Fibroblast of skin of left biceps (primary cell): Measurements from ENCODE around the gene STPG1.
"Not testable (repeated sequence)": the region's sequence is repeated elsewhere in the genome, so short reads cannot be mapped to it uniquely, and the experiment has no call there.

ENCODE experiments used
- DNase-seq, 2 experiments: peaks; one replicate each; pipeline ENCODE4 v3.0.0-alpha.2; 2013; ENCODE audit warnings: low read depth in 2 of 2

The STPG1 gene, protein sequence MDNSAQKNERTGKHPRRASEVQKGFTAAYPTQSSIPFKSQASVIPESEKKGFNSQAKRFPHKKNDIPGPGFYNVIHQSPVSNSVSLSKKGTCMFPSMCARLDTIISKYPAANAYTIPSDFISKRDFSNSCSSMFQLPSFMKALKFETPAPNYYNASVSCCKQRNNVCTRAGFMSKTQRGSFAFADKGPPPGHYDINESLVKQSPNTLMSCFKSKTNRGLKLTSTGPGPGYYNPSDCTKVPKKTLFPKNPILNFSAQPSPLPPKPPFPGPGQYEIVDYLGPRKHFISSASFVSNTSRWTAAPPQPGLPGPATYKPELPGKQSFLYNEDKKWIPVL

DNA sequence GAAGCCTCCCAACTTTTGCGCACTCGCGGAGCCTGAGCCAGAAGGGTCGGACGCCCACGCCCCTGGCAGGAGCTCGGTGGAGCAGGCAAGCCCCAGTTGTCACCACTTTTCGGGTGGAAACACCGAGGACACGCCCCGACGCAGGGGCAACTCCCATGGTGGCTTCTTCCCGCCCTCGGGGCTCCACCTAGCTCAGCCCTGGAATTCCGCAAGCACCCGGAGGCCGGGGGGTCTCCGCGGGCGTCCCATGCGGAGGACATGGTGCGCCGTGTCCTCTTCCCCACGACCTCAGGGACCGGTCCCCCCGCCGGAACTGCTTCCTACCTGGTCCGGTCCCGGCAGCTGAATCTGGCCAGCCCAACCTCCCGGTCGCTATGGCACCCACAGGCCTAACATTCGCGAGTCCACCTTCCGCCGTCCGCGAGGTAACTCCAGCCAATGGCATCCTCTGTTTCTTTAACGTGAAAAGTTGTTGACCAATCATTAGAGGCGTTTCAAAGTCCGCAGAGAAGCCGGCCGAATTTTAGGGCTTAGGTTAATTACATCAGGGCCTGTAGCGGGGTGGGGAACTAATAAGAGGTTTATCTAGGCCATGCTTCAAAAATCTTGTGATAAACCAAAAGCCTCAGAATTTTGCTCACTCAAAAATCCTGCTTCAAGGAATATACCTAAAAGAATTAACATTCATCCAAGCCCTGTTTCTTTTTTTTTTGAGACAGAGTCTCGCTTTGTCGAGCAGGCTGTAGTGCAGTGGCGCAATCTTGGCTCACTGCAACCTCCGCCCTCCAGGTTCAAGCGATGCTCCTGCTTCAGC is at the start of gene STPG1:
TSS of gene STPG1 (minus strand) at position 433 of the 814 bp plus-strand sequence. CDS start 12,394 bp downstream, outside the sequence.
- peak; percentile 47 to 53 for DNase-seq

- DNase-seq = peak in 1 of 2 experiments; percentile 11
Measured at GRCh38 chr1:24462128-24462527, 48.5 kb upstream of the STPG1 start.

- DNase-seq = no peak
Measured at GRCh38 chr1:24459551-24460266, 46.1 kb upstream of the STPG1 start.

DNA sequence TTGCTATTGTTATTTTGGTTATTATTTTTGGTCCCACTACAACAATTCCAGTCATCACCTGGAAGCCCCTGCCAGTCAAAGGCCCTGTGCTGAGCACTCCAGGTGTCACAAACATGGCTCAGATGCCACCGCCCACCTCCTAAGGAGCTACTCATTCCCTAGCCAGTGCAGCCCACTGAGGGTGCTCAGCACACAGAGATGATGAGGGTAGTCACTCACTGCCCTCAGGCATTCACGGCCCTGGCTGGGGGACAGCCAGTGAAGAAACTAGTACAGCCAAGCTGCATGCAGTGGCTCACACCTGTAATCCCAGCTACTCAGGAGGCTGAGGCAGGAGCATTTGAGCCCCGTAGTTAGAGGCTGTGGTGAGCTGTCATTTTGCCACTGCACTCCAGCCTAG is 44.3 kb upstream of the STPG1 start:
- no peak for DNase-seq

- no peak for DNase-seq
Measured at GRCh38 chr1:24455272-24455671, 41.7 kb upstream of the STPG1 start.

DNA sequence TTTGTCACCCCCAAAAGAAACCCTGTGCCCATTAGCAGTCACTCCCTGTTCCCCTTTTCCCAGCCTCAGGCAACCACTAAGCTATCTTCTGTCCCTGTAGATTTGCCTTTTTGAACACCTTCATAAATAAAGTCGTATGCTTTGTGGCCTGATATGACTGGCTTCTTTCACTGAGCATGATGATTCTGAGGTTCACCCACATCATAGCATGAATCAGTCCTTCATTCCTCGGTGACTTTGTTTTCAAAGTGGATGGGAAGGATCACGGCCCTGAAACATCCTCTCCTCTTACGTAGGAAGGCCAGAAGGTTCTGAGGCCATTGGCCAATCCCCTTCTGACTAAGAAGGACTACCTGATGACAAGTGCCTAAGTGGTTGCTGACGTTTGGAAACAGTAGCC is 41.1 kb upstream of the STPG1 start:
- DNase-seq = no peak

DNA sequence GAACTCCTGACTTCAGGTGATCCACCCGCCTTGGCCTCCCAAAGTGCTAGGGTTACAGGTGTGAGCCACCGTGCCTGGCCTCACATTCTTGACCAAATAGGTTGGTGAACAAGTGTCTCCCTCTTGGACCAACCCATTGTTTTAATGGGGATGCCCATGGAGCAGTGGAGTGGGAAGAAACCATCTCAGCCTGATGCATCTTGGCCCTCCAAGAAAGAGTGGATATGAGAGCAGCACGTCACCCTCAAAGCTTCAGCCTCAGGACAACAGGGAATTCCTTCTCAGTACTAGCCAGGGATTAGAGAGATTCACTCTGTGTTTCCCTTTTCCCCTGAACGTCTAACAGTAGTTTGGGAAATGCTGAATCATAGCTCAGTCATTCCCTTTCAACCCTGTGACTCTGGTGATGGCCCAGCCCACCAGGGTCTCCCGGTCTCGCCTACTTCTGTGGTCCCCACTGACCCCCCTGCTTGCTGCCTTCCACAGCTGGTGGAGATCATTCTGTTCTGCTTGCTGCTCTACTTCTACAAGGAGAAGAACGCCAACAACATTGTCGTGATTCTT is 39.4 kb upstream of the STPG1 start:
- DNase-seq = no peak

DNA sequence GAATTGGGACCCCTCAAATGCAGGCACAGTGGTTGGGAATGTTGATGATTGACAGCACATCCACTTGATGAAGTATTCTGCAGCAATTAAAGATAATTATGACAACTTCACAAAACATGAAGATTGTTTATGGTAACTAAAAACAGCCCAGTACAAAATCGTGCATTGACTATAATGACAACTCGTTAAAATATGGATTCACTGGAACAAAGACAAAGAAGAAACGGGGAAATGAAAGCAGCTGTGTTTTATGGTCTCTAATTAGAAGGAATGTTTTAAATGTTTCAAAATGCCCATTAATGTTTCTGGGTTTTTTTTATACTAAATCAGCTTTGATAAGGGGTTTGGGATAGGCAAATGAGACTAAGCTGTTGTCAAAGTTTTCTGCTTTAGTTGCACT is 38.2 kb upstream of the STPG1 start:
- no peak for DNase-seq

- no peak for DNase-seq
Measured at GRCh38 chr1:24450857-24451397, 37.3 kb upstream of the STPG1 start.

GRCh38 chr1:24450316-24450715 is 36.7 kb upstream of the STPG1 start:
- DNase-seq = no peak

DNA sequence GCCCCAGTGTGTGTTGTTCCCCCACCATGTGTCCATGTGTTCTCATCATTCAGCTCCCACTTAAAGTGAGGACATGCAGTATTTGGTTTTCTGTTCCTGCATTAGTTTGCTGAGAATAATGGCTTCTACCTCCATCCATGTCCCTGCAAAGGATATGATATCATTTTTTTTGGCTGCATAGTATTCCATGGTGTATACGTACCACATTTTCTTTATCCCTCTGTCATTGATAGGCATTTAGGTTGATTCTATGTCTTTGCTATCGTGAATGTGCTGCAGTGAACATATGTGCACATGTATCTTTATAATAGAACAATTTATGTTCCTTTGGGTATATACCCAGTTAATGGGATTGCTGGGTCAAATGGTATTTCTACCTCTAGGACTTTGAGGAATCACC is 32.9 kb upstream of the STPG1 start:
- not testable (repeated sequence) for DNase-seq

DNA sequence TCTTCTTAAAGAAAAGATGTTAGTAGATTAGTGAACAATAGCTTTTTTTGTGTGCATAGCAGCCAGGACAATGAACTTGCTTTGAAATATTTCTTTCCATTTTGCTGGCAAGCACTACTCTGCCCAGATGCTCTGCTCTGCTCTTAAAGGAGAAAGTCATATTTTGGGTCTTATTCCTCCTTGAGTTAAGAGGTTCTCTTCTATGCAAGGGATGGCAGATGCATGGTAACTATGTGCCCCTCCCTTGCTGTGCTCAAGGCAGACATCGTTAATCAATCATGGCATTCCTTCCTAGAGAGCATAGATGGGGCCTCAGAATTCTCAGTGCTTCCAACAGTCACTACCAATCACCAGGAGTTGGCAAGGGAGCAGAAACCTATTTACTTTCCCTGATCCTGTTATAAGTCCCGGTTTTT is 29.7 kb upstream of the STPG1 start:
- no peak for DNase-seq

DNA sequence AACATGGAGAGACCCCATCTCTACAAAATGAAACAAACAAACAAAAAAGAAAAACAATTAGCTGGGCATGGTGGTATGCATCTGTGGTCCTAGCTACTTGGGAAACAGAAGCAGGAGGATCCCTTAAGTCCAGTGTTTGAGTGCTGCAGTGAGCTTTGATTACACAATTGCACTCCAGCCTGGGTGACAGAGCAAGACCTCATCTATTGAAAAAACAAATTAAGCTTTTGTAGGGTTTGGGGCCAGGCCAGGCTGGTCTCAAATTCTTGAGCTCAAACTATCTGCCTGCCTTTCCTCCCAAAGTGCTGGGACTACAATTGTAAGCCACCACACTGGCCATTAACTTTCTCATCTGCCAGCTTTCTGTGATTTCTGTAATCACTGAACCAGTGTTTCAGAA is 29.2 kb upstream of the STPG1 start:
- no peak for DNase-seq

GRCh38 chr1:24441996-24442668 is 28.6 kb upstream of the STPG1 start:
- no peak for DNase-seq

GRCh38 chr1:24441480-24441879 is 27.9 kb upstream of the STPG1 start:
- no peak for DNase-seq

- DNase-seq = no peak
Measured at GRCh38 chr1:24440436-24440835, 26.9 kb upstream of the STPG1 start.

DNA sequence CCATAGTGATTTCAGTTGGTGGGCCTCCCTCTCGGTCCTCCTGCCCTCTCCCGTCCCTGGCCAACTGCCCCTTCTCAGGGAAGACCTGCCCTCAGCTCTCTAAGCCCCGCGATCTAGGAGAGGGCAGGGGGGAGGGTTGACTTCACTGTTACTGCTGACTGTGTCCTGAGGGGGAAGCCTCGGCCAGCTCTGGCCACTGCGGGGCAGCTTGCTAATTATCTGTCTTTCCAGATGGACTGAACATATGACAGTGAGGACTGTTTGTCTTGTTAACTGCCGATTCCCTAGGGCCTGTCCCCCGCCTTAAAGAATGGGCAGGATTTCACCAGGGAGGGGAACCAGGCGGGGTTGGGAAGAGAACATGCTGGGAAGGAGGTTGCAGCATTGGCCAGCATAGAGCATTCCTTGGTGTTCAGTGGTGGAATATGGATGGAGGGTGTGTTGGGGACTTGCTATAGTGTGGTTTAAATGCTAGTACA is 24.9 kb upstream of the STPG1 start:
- DNase-seq = no peak

DNA sequence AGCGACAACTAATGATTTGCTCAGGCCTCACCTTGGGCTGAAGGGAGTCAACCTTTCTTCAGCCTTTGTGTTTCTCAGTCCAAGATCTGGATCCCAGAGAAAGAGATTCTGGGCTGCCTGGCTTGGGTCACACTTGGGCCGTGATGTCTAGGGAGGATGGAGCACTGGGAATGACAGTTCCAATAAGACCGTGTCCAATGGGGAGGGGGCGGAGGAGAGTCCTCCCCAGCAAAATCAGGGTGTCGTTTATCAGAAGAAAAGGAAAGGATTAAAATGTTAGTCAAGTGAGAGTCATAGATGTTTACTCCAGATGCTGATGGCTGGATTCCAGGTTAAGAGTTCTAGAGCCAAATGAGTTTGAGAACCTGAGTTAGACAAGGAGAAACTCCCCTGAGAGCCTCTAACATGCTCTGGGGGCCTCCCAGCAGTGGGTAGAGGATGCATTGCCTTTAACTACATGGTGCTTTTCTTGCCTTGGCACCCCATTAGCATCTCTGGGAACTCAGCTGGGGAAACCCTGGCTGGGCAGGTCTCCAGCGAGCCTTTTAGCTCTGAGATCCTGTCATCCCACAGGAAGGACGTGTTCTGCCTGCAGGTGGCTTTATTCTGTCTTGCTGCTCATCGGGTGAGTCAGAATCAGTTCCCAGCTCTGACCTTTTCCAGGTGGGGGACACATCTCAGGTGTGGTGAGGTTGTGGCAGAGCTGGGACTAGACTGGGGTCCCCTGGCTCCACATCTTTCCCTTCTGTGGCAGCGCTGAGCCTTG is 24.2 kb upstream of the STPG1 start:
- DNase-seq = no peak

- no peak for DNase-seq
Measured at GRCh38 chr1:24435782-24436365, 22.3 kb upstream of the STPG1 start.

GRCh38 chr1:24427545-24427862 is 13.9 kb upstream of the STPG1 start:
- no peak for DNase-seq
